OCI-LY7 (cell line): ENCODE data around the gene CD200.

Source experiments
- CTCF ChIP-seq: fragments of 200-600 bp; sonication (generic); conservative IDR thresholded peaks from 2 replicates; pipeline ENCODE4 v1.5.1; 2014; ENCODE audit warnings: mild to moderate bottlenecking, antibody characterized with exemption, low read length, moderate library complexity, mixed read lengths
- EZH2phosphoT487 ChIP-seq: fragments of 200-600 bp; sonication (generic); IDR thresholded peaks from 2 replicates; pipeline ENCODE4 v1.6.1; 2018; ENCODE audit warnings: low read depth, borderline replicate concordance, mild to moderate bottlenecking, mixed run types, antibody characterized with exemption, low read length, moderate library complexity, mixed read lengths

- no peak for TF ChIP-seq EZH2phosphoT487
- no peak for TF ChIP-seq CTCF
Measured at GRCh38 chr3:112339609-112340008, 6.7 kb downstream of the CD200 start.
